GM12873 (cell line): Measurements from ENCODE around the gene HSPA4.

Source experiments
- TF ChIP-seq, protein P1 (sequence below): IDR thresholded peaks from 2 replicates; pipeline ENCODE4 v1.5.1; 2012; ENCODE audit warnings: low read depth, mild to moderate bottlenecking, moderate library complexity, low read length, control low read depth; ENCODE audit not compliant: insufficient read depth; ENCODE audit errors: missing control alignments

HSPA4 gene

DNA sequence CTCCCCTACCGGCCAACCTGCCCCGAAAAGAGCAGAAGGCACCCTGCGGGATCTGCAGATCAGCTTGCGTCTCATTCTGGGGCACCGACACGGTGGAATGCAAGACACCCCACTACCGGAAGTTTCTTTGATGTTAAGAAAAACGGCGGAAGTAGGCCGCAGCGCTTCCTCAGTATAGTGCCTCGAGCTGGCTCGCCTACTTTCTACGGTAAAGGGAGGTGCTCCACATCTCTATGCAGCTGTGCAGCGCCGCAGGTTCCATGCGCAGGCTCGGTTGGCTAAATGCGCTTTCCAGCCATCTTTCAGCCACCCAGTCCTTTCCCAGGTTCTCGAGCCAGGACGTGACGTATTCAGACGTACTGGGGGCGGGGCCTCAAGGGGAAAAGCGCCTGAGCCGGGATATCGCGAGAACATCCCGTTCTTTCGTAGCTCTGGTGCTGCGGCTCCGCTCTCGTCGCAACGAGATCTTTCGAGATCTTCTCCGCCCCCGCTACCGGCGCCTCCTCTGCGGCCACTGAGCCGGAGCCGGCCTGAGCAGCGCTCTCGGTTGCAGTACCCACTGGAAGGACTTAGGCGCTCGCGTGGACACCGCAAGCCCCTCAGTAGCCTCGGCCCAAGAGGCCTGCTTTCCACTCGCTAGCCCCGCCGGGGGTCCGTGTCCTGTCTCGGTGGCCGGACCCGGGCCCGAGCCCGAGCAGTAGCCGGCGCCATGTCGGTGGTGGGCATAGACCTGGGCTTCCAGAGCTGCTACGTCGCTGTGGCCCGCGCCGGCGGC is at the start of gene HSPA4:
TSS of gene HSPA4 (plus strand) at position 472 of the 775 bp plus-strand sequence. CDS start at position 710, 238 bp downstream.
- TF ChIP-seq, protein P1, sequence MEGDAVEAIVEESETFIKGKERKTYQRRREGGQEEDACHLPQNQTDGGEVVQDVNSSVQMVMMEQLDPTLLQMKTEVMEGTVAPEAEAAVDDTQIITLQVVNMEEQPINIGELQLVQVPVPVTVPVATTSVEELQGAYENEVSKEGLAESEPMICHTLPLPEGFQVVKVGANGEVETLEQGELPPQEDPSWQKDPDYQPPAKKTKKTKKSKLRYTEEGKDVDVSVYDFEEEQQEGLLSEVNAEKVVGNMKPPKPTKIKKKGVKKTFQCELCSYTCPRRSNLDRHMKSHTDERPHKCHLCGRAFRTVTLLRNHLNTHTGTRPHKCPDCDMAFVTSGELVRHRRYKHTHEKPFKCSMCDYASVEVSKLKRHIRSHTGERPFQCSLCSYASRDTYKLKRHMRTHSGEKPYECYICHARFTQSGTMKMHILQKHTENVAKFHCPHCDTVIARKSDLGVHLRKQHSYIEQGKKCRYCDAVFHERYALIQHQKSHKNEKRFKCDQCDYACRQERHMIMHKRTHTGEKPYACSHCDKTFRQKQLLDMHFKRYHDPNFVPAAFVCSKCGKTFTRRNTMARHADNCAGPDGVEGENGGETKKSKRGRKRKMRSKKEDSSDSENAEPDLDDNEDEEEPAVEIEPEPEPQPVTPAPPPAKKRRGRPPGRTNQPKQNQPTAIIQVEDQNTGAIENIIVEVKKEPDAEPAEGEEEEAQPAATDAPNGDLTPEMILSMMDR = no peak

DNA sequence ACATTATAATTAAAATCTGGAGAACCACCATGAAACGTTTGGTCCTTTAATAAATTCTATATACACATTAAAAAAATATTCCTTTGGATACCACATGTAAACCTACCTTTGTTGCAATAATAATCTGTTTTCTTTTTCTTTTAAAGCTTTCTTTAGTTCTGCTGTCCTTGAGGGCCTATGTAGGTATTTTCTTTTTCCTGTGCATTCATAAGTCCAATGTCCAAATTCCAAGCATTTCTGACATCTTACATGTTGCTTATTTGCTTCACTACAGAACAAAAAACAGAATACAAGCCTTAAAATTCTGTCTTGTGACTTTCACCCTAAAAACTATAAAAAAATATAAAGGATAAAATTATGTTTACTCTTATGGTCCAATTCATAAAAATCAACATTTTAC is 45.2 kb upstream of the HSPA4 start:
- TF ChIP-seq, protein P1 = no peak

DNA sequence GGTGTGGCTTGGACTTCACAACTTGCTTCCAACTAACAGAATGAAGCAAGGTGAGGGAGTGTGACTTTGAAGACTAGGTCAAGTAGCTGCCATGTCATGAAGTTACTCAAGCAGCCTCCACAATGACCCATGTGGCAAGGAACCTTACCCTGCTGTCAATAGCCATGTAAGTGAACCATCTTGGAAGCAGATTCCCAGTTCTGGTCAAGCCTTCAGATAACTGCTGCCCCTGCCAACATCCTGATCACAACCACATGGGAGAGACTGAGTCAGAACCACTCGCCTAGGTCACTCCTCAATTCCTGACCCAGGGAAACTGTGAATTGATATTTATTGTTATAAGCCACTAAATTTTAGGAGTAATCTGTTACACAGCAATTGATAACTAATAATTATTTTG is 36.3 kb upstream of the HSPA4 start:
- TF ChIP-seq, protein P1 = no peak

DNA sequence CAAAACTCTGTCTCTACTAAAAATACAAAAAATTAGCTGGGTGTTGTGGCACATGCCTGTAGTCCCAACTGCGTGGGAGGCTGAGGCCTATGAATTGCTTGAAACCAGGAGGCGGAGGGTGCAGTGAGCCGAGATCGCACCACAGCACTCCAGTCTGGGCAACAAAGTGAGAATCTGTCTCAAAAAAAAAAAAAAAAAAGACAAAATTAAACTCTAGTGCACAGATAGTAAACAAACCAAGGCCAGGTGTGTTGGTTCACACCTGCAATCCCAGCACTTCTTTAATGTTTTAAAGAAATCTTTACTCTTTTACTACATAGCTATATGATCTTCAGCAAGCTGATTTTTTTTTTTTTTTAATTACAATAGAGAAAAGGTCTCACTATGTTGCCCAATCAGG is 33.8 kb upstream of the HSPA4 start:
- TF ChIP-seq, protein P1 = no peak

DNA sequence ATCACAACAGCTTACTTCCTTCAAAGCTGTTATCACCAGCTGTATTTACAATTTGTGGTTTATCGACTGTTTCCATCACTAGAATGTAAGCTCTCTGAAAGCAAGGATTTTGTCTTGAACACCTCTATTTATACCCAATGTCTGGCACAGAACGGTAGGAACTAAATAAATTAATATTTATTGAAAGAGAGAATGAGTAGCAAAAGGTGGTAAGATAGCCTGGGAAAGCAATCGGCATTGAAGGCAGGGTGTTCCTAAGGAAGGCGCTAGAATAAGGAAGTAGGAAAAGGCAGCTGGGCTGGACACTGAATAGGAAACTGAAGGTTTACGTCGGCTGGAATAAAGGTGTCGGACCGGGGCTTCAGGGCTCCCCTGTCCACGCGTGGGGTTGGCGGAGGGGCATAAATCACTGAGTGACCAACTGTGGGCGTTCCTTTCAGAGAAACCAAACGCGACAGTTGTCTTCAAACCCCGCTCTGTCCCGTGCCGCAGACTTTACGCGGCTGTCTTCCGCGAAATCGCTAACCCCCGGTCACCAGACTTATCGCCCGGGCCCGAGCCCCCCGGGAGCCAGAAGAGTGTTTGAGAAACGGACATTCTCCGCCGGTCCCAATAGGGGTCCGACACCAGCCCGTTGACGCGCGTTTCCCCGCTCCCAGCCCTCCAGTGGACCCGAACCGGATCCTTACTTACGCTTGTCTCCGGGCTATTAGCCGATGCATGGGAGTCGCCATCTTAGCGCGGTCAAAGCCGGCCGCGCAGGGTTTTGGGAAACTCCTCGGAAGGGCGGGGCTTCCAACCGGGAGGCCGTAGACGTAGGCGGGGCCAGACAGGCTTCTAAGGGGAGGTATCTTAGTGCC is 25.8 kb upstream of the HSPA4 start, which contains the start of gene ZCCHC10:
TSS of gene ZCCHC10 (minus strand) at position 746 of the 860 bp plus-strand sequence. CDS start at position 734, 12 bp downstream.
- TF ChIP-seq, protein P1 = no peak

DNA sequence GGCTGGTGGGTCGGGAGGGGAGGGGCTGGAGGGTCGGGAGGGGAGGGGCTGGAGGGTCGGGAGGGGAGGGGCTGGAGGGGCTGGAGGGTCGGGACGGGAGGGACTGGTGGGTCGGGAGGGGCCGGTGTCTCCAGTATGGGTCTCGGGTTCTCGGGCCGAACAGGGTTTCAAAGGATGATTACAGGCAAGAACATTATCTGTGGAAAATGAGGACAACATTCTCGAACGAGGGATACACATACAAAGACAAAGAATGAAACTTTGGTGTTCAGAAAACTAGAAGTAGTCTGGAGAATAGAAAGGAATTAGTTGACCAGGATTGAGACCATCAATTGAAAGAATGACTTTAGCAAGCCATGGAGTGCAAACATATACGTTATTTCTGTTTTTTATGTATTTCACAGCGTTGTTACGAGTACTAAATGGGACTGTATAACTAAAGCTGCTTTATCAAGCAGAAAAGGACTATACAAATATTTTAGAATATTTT is 25.1 kb upstream of the HSPA4 start:
- TF ChIP-seq, protein P1 = no peak

DNA sequence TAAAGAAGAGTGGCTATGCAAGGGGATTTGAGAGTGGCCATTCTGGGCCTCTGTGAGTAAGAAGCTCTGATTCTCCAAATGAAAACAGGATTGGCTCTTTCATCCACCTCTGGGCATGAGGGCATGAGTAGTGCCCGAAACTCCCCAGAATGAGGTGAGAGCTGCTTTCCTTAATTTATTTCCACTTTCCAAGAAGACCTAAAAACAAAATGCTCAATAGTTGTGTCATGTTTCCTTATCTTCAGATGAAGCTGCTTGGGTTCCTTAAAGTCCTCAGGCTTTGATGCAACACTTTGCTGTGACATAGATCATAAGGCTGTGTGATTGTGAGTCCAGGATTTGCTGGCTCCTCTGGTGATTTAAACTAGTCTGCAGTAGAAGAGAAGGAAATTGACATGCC is 22.4 kb upstream of the HSPA4 start:
- TF ChIP-seq, protein P1 = no peak
